ENCODE measurements around the gene NLGN1. TPM values are rescaled to one million over a fixed set of nuclear protein-coding genes. Genes with fewer than 3 reads are reported as not detected.

Gene NLGN1
- total RNA-seq, 1 donor from 2014 or later = 50.2 TPM

GRCh38 chr3:173735841-173736240, 338.3 kb downstream of the NLGN1 start:
- no peak for DNase-seq
- H3K4me1 Mint-ChIP-seq (ENCODE audit: low read depth, unreplicated experiment) = peaks cover 8% of the 10 kb centered on the region
- no peak for TF ChIP-seq CTCF (IDR thresholded peaks at IDR 0.05; ENCODE audit: partially characterized antibody, unreplicated experiment)

GRCh38 chr3:173737167-173737808, 339.7 kb downstream of the NLGN1 start:
- H3K9me3 Mint-ChIP-seq (ENCODE audit: unreplicated experiment) = peaks cover 2% of the 10 kb centered on the region
- DNase-seq = no peak
- peaks cover 5% of the 10 kb centered on the region for H3K4me1 Mint-ChIP-seq (ENCODE audit: low read depth, unreplicated experiment)
- TF ChIP-seq CTCF (IDR thresholded peaks at IDR 0.05; ENCODE audit: partially characterized antibody, unreplicated experiment) = no peak
- H3K27ac Mint-ChIP-seq (ENCODE audit: unreplicated experiment) = no peak overlapping the region
- no peak overlapping the region for H3K4me3 Mint-ChIP-seq (ENCODE audit: unreplicated experiment)
- H3K36me3 Mint-ChIP-seq (ENCODE audit: unreplicated experiment) = no peaks in the 10 kb centered on the region
- peaks cover 2% of the 10 kb centered on the region for H3K27me3 Mint-ChIP-seq (ENCODE audit: unreplicated experiment)

More at GRCh38 chr3:173735841-173736240, 338.3 kb downstream of the NLGN1 start:
- no peak overlapping the region for H3K27ac Mint-ChIP-seq (ENCODE audit: unreplicated experiment)
- H3K27me3 Mint-ChIP-seq (ENCODE audit: unreplicated experiment) = peaks cover 2% of the 10 kb centered on the region
- no peaks in the 10 kb centered on the region for H3K36me3 Mint-ChIP-seq (ENCODE audit: unreplicated experiment)
- H3K9me3 Mint-ChIP-seq (ENCODE audit: unreplicated experiment) = peaks cover 2% of the 10 kb centered on the region
- H3K4me3 Mint-ChIP-seq (ENCODE audit: unreplicated experiment) = no peak overlapping the region

GRCh38 chr3:173739726-173740125, 342.2 kb downstream of the NLGN1 start:
- no peaks in the 10 kb centered on the region for H3K4me1 Mint-ChIP-seq (ENCODE audit: low read depth, unreplicated experiment)
- H3K4me3 Mint-ChIP-seq (ENCODE audit: unreplicated experiment) = no peak overlapping the region
- no peak for TF ChIP-seq CTCF (IDR thresholded peaks at IDR 0.05; ENCODE audit: partially characterized antibody, unreplicated experiment)
- H3K9me3 Mint-ChIP-seq (ENCODE audit: unreplicated experiment) = peaks cover 2% of the 10 kb centered on the region
- DNase-seq = no peak
- peaks cover 2% of the 10 kb centered on the region for H3K27me3 Mint-ChIP-seq (ENCODE audit: unreplicated experiment)
- H3K27ac Mint-ChIP-seq (ENCODE audit: unreplicated experiment) = no peak overlapping the region
- no peaks in the 10 kb centered on the region for H3K36me3 Mint-ChIP-seq (ENCODE audit: unreplicated experiment)

GRCh38 chr3:173742491-173742890, 344.9 kb downstream of the NLGN1 start:
- H3K4me1 Mint-ChIP-seq (ENCODE audit: low read depth, unreplicated experiment) = no peaks in the 10 kb centered on the region
- H3K27me3 Mint-ChIP-seq (ENCODE audit: unreplicated experiment) = peaks cover 2% of the 10 kb centered on the region
- DNase-seq = no peak
- H3K4me3 Mint-ChIP-seq (ENCODE audit: unreplicated experiment) = no peak overlapping the region
- no peak overlapping the region for H3K27ac Mint-ChIP-seq (ENCODE audit: unreplicated experiment)
- no peak for TF ChIP-seq CTCF (IDR thresholded peaks at IDR 0.05; ENCODE audit: partially characterized antibody, unreplicated experiment)
- H3K36me3 Mint-ChIP-seq (ENCODE audit: unreplicated experiment) = no peaks in the 10 kb centered on the region
- H3K9me3 Mint-ChIP-seq (ENCODE audit: unreplicated experiment) = peaks cover 2% of the 10 kb centered on the region

- no peak for DNase-seq
- H3K27ac Mint-ChIP-seq (ENCODE audit: unreplicated experiment) = no peak overlapping the region
- H3K4me3 Mint-ChIP-seq (ENCODE audit: unreplicated experiment) = no peak overlapping the region
- peaks cover 2% of the 10 kb centered on the region for H3K27me3 Mint-ChIP-seq (ENCODE audit: unreplicated experiment)
- no peaks in the 10 kb centered on the region for H3K36me3 Mint-ChIP-seq (ENCODE audit: unreplicated experiment)
- no peaks in the 10 kb centered on the region for H3K4me1 Mint-ChIP-seq (ENCODE audit: low read depth, unreplicated experiment)
- no peak for TF ChIP-seq CTCF (IDR thresholded peaks at IDR 0.05; ENCODE audit: partially characterized antibody, unreplicated experiment)
- peaks cover 2% of the 10 kb centered on the region for H3K9me3 Mint-ChIP-seq (ENCODE audit: unreplicated experiment)
These were observed 345.6 kb downstream of the NLGN1 start for GRCh38 chr3:173743111-173743510.
